Gastroesophageal sphincter (tissue), 3 donors: ENCODE results near the gene SMIM13.

Experiments
- EP300 ChIP-seq: sonication (generic); formaldehyde crosslinking; IDR thresholded peaks from one replicate; pipeline ENCODE4 v1.6.1; 2017; ENCODE audit warnings: antibody characterized with exemption, mild to moderate bottlenecking
- TF ChIP-seq, protein P1 (sequence below), 4 experiments: fragments of 200-600 bp in 2 of 4; fragments of 450-650 bp in 2 of 4; sonication (generic) in 1 of 4; IDR thresholded peaks; one replicate each; pipeline ENCODE4 v1.5.1; 2017 to 2019; ENCODE audit warnings: antibody characterized with exemption in 4 of 4, mild to moderate bottlenecking in 2 of 4, moderate library complexity in 2 of 4

DNA sequence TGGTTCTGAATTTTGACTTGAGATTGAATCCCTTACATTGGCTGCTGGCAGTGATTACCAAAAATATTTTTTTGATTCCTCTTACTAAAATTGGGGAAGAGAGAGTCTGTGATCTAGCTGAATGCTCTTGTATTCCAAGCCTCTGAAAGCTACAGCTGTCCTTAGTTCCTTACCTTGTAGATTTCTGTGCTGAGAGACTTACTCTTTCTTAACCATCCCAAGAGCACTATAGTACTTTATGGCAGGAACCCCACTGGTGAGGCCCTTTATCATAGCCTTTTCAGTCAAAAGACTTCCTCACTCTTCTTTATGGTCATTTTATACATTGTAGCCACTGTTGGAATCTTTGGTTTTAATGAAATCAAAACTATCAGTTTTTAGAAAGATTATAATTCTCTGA lies 37.0 kb downstream of the SMIM13 start:
- TF ChIP-seq, protein P1, sequence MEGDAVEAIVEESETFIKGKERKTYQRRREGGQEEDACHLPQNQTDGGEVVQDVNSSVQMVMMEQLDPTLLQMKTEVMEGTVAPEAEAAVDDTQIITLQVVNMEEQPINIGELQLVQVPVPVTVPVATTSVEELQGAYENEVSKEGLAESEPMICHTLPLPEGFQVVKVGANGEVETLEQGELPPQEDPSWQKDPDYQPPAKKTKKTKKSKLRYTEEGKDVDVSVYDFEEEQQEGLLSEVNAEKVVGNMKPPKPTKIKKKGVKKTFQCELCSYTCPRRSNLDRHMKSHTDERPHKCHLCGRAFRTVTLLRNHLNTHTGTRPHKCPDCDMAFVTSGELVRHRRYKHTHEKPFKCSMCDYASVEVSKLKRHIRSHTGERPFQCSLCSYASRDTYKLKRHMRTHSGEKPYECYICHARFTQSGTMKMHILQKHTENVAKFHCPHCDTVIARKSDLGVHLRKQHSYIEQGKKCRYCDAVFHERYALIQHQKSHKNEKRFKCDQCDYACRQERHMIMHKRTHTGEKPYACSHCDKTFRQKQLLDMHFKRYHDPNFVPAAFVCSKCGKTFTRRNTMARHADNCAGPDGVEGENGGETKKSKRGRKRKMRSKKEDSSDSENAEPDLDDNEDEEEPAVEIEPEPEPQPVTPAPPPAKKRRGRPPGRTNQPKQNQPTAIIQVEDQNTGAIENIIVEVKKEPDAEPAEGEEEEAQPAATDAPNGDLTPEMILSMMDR (IDR thresholded peaks at IDR 0.05), result no peak
- TF ChIP-seq EP300, result no peak
